Memory B cell (primary cell): Measurements from ENCODE around the gene KCNK6.

Source experiments
- ATAC-seq: fragments of 150-1000 bp; cut with Tn5 transposase; 2 replicates; pipeline ENCODE4 v1.10.0; 2021; ENCODE audit warnings: low read depth, mild to moderate bottlenecking, moderate library complexity
- DNase-seq, 2 donors: peaks; one replicate each; pipeline ENCODE4 v3.0.0; 2022; ENCODE audit warnings: low spot score in 2 of 2
- H3K27ac Mint-ChIP-seq: one replicate; pipeline ENCODE4 v1.8.0; 2022; ENCODE audit warnings: mild to moderate bottlenecking, moderate library complexity, mixed read lengths
- H3K27me3 Mint-ChIP-seq: one replicate; pipeline ENCODE4 v1.8.0; 2022; ENCODE audit warnings: mixed read lengths
- H3K36me3 Mint-ChIP-seq: one replicate; pipeline ENCODE4 v1.8.0; 2022; ENCODE audit warnings: mild to moderate bottlenecking, mixed read lengths
- H3K4me1 Mint-ChIP-seq: one replicate; pipeline ENCODE4 v1.8.0; 2022; ENCODE audit warnings: mixed read lengths
- H3K4me3 Mint-ChIP-seq: one replicate; pipeline ENCODE4 v1.8.0; 2022; ENCODE audit warnings: mild to moderate bottlenecking, moderate library complexity, mixed read lengths
- H3K9me3 Mint-ChIP-seq: one replicate; pipeline ENCODE4 v1.8.0; 2022; ENCODE audit warnings: mixed read lengths

The KCNK6 gene

DNA sequence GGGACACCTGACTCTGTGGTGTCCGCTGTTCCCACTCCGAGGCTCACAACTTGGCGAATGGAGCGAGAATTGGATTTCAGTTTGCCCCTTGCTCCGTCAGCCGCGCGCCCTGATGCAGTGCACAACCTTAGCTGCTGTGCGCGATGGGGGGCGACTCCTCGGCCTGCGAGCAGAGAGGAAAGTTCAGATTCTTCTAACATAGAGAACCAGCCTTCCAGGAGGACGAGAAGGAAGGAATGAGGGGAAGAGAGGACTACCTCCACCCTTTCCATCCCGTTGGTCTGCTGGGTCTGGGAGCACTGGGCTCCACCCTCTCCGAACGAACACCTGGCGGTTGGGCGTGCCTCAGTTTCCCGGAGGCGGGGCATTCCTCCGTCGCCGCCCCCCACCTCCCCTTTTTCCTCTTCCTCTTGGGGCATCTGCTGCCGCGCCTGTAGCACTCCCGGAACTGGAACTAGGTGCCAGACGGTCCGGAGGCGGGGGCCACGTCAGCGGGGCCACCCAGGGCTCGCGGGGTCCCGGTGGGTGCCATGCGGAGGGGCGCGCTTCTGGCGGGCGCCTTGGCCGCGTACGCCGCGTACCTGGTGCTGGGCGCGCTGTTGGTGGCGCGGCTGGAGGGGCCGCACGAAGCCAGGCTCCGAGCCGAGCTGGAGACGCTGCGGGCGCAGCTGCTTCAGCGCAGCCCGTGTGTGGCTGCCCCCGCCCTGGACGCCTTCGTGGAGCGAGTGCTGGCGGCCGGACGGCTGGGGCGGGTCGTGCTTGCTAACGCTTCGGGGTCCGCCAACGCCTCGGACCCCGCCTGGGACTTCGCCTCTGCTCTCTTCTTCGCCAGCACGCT, at the start of gene KCNK6:
KCNK6 (plus strand) TSS at position 425 of the 838 bp plus-strand sequence; CDS start at position 531, 106 bp downstream.
- Mint-ChIP-seq H3K4me1 (peaks cover 35% of the 10 kb centered on the region), H3K36me3 (no peaks in the 10 kb centered on the region), H3K9me3 (no peaks in the 10 kb centered on the region), H3K27ac (no peak within 1 kb of the TSS), H3K27me3 (no peaks in the 10 kb centered on the region), H3K4me3 (peak within 1 kb of the TSS; percentile 84)
- DNase-seq (peak; percentile 22 to 50), ATAC-seq (no peak)

DNA sequence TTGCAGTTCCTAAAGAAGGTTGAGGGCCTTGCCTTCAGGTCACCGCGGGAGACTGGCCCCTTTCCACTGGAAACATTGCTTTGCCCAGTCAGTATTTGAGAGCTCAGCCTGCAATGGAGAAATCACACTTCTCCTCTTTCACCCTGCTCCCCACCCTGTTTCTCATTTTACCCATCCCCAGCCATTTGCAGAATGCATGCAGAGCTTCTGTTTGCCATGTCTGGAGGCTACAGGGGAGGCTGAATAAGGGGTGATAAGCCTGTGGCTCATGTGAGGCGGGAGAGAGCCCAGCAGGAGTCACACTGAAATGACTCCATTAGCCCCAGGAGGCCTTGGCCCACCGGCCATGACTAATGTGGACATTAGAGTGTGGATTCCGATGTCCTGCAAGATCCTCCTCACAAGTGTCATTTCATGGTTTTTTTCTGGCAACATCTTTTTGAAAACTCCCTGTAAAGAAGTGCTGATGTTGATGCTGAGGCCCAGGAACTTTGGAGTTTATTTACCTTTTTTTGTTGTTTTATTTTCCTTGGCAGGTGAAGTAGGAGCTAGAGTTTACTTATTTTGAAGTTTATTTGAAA, 49.0 kb upstream of the KCNK6 start:
- Mint-ChIP-seq H3K4me1 (peaks cover 29% of the 10 kb centered on the region), H3K9me3 (no peaks in the 10 kb centered on the region), H3K27me3 (no peaks in the 10 kb centered on the region), H3K27ac (no peak overlapping the region), H3K36me3 (no peaks in the 10 kb centered on the region), H3K4me3 (no peak overlapping the region)
- DNase-seq (no peak), ATAC-seq (no peak)

DNA sequence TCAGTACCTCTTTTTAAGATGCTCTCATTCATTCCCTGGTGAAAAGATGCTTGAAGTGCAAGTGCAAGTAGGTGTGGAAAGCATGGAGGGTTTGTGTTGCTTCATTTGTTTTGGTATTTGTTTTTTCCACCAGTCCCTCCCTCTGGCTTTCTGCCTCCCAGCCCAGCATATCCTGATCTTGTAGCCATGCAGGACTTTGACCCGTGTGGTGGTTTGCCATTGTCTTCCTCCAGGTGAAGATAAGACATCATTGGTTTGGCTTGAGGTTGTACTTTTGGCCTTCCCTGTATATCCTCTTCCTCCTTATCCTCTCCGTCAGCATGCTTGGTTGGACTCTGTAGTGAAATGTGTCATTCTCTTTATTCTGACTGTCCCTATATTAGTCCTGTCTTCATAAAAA, 46.1 kb upstream of the KCNK6 start:
- Mint-ChIP-seq H3K27me3 (no peaks in the 10 kb centered on the region), H3K9me3 (no peaks in the 10 kb centered on the region), H3K36me3 (no peaks in the 10 kb centered on the region), H3K4me3 (no peak overlapping the region), H3K27ac (no peak overlapping the region), H3K4me1 (peaks cover 9% of the 10 kb centered on the region)
- no peak for ATAC-seq
- DNase-seq = no peak

DNA sequence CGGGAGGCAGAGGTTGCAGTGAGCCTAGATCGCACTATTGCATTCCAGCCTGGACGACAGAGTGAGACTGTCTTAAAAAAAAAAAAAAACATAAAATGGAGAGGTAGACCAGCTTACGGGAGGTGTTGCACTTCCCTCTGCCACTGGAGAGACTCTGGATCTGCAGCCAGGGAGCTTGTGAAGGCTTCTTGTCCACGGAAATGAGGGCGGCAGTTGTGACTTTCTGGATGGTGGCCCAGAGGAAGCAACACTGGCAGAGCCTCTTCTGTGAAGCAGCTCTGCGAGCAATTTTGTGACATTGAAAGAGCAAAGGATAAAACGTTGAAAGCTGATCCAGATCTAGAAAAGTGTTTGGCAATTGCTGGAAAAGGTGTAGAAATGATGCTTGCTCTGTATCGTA, 44.9 kb upstream of the KCNK6 start:
- no peaks in the 10 kb centered on the region for H3K36me3 Mint-ChIP-seq
- no peak for ATAC-seq
- no peaks in the 10 kb centered on the region for H3K9me3 Mint-ChIP-seq
- H3K27ac Mint-ChIP-seq = no peak overlapping the region
- DNase-seq = no peak
- H3K4me1 Mint-ChIP-seq = peaks cover 9% of the 10 kb centered on the region
- H3K4me3 Mint-ChIP-seq = no peak overlapping the region
- H3K27me3 Mint-ChIP-seq = no peaks in the 10 kb centered on the region

DNA sequence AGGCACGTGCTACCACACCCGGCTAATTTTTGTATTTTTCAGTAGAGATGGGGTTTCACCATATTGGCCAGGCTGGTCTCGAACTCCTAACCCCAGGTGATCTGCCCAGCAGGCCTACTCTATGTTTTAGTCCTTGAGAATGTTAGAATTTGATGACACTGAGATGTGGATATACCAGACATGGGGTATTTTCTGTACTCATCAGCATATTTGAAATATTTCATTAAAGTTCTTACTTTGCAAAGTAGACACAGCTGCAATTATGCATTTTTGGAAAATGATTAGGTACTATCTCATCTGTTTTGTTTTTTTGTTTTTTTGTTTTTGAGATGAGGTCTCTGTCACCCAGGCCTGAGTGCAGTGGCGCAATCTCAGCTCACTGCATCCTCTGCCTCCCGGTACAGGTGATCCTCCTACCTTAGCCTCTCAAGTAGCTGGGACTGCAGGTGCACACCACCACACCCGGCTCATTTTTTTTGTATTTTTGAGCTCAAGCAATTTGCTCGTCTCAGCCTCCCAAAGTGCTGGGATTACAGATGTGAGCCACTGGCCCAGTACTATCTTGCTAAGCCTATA, 42.6 kb upstream of the KCNK6 start:
- no peak overlapping the region for H3K27ac Mint-ChIP-seq
- peaks cover 2% of the 10 kb centered on the region for H3K36me3 Mint-ChIP-seq
- DNase-seq = no peak
- H3K9me3 Mint-ChIP-seq = no peaks in the 10 kb centered on the region
- no peak for ATAC-seq
- H3K4me1 Mint-ChIP-seq = peaks cover 8% of the 10 kb centered on the region
- no peaks in the 10 kb centered on the region for H3K27me3 Mint-ChIP-seq
- no peak overlapping the region for H3K4me3 Mint-ChIP-seq

DNA sequence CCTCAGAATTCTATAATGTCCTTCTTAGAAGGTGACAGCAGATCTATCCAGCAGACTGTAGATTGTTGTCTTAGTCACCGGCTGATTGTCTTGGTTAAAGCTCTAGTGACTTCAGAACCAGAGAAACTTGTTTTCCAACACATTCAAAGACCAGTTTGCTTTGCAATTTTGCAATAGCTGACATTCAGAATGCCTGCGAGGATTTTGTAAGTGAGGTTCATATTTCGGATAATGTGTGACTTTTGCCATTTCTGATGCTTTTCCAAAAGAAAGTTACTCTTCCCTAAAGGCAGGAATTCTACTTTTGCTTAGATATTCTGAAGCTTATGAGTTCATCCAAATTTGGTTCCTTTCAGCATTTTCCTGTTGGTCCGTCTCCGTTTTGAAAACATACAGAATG, 42.1 kb upstream of the KCNK6 start:
- H3K27ac Mint-ChIP-seq = no peak overlapping the region
- DNase-seq (no peak), ATAC-seq (no peak)
- H3K27me3 Mint-ChIP-seq = no peaks in the 10 kb centered on the region
- peaks cover 2% of the 10 kb centered on the region for H3K36me3 Mint-ChIP-seq
- peaks cover 10% of the 10 kb centered on the region for H3K4me1 Mint-ChIP-seq
- no peak overlapping the region for H3K4me3 Mint-ChIP-seq
- H3K9me3 Mint-ChIP-seq = no peaks in the 10 kb centered on the region

DNA sequence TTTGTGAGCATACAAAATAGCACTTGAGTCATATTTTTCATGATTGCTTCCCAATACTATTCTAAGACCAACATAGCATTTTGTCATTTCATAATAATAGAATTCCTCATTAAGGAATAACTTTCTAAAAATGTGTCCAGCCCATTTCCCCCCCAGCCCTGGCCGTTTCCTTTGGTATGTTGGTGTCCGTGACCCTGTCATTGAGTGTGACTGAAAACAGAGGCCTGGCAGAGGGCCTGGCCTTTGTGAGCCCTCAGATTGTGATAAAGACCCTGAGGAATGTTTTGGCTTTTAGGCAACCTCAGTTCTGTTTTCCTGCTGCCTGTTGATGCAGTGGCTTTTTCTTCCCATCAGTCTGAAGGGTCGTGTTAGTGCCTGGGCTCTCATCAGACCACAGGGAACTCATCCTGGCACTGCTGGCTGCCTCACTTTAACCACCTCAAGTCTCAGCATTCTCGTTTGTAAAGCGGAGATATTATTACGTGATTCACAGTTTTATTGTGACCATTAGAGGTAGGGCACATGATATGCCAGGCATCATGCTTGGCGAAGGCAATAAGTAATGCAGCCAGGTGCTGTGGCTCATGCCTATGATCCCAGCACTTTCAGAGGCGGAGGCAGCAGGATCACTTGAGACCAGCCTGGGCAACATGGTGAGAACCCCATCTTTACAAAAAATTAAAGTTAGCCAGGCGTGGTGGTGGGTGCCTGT, 41.5 kb upstream of the KCNK6 start:
- Mint-ChIP-seq H3K36me3 (peaks cover 2% of the 10 kb centered on the region), H3K4me3 (no peak overlapping the region), H3K27ac (no peak overlapping the region), H3K27me3 (no peaks in the 10 kb centered on the region), H3K9me3 (no peaks in the 10 kb centered on the region), H3K4me1 (peaks cover 10% of the 10 kb centered on the region)
- no peak for DNase-seq
- no peak for ATAC-seq

DNA sequence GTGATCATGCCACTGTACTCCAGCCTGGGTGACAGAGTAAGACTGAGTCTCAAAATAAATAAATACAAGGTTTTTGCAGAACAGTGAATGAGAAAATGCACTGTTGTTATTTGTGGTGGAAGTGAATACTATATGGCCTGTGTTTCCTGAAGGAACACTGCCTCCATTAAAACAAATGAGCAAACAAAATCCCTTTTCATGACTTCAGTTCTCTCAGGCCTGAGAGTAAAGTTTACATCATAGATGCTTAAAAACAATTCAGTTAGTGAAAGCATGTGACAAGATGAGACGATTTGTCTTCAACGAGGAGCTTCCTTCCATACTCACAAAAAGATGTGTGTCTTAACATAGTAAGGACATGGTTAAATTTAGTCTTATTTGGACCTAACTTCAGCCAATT, 40.9 kb upstream of the KCNK6 start:
- Mint-ChIP-seq H3K4me1 (peaks cover 6% of the 10 kb centered on the region), H3K36me3 (peaks cover 2% of the 10 kb centered on the region), H3K4me3 (no peak overlapping the region), H3K9me3 (no peaks in the 10 kb centered on the region), H3K27me3 (no peaks in the 10 kb centered on the region), H3K27ac (no peak overlapping the region)
- ATAC-seq (no peak), DNase-seq (no peak)

DNA sequence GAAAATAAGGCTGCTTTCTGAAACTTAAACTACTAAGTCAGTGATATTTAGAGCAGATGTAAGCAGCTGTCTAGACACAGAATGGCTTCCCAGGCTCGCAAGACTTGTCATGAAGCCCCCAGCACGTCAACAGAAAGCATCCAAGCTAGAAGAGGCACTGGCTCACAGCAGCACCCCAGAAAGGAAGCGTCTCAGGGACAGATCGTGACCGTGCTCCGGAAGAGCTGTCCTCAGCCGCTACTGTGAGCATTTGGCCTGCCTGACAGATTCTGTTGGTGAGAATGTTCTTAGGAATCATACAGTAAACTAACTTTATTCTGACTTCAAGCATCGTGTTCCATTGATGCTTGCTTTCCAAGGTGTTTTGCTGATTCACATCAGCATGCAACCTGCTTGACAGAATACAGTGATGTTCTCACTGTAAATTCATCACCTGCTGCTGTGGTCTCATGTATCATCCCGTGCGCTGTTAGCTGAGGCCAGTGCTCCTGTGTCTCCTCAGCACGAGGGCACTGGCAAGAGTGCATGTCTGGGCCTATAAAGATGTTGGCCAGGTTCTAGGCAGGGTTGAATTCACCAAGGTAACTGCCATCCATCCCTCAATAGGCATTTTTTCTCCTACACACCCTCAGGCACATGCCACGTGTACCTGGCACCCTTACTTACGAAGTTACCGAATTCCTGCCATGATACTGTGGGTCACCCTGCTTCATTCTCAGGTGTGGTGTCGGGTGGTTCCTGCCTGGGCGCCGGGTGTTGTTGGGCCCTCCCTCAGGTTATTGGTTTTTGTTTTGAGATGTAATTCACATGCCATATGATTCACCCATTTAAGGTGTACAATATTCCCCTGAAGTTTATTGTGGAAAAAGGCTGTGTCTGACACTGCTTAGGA, 39.4 kb upstream of the KCNK6 start:
- peaks cover 2% of the 10 kb centered on the region for H3K36me3 Mint-ChIP-seq
- no peak overlapping the region for H3K4me3 Mint-ChIP-seq
- peaks cover 9% of the 10 kb centered on the region for H3K4me1 Mint-ChIP-seq
- no peak overlapping the region for H3K27ac Mint-ChIP-seq
- H3K27me3 Mint-ChIP-seq = no peaks in the 10 kb centered on the region
- DNase-seq (no peak), ATAC-seq (no peak)
- no peaks in the 10 kb centered on the region for H3K9me3 Mint-ChIP-seq

DNA sequence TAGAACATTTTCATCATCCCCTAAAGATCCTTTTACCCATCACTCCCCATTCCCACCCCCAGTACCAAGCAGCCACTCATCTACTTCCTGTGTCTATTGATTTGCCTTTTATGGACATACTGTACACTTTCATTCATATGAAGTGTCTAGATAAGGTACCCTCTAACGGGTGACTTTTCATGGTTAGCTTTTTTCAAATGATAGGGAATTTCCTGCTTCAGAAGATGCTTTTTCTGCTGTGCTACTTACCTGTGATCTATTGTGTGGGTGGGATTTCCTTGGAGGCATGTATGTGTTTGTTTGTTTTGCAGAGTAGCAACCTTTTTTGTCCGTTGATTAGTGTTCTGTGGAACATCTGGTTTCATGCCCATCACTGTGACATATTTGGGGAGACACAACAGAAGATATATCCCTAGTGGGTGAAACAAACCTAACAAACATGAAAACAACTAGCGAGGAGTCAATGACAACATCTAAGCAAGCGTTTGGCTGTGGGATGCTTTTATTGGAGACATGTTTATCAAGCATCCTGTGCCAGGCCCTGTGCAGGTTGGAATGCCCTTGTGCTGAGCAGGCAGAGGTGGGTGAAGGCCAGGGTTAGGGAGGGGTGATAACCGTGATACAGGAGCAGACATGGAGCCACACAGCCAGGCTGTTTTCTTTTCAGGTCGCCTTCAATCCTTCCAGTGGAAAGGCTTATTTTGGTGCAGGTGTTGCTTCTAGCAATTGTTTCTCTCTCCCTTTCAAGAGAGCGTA, 37.7 kb upstream of the KCNK6 start:
- H3K36me3 Mint-ChIP-seq = peaks cover 8% of the 10 kb centered on the region
- H3K27ac Mint-ChIP-seq = peak overlapping the region; percentile 57
- no peaks in the 10 kb centered on the region for H3K27me3 Mint-ChIP-seq
- H3K4me1 Mint-ChIP-seq = peaks cover 9% of the 10 kb centered on the region
- H3K4me3 Mint-ChIP-seq = no peak overlapping the region
- ATAC-seq = no peak
- DNase-seq = no peak
- no peaks in the 10 kb centered on the region for H3K9me3 Mint-ChIP-seq

DNA sequence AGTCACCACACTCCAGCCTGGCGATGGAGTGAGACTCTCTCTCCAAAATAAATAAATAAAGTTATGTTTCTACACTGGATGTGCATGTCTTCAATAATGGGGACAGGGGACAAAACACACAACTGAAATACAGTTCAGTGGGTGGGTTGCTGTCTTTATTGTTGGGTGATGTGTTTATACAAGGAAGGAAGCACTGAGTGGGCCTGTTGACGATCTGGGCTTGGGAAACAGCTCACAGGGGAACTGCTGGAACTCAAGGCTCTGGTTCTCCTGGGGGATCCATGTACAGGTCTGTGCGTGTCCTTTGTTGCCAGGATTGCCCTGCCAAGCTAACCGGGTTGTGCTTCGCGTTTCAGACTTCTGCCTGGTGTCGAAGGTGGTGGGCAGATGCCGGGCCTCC, 36.4 kb upstream of the KCNK6 start:
- H3K9me3 Mint-ChIP-seq = no peaks in the 10 kb centered on the region
- peaks cover 9% of the 10 kb centered on the region for H3K4me1 Mint-ChIP-seq
- ATAC-seq = no peak
- peaks cover 12% of the 10 kb centered on the region for H3K36me3 Mint-ChIP-seq
- H3K27ac Mint-ChIP-seq = no peak overlapping the region
- no peak for DNase-seq
- no peaks in the 10 kb centered on the region for H3K27me3 Mint-ChIP-seq
- no peak overlapping the region for H3K4me3 Mint-ChIP-seq

DNA sequence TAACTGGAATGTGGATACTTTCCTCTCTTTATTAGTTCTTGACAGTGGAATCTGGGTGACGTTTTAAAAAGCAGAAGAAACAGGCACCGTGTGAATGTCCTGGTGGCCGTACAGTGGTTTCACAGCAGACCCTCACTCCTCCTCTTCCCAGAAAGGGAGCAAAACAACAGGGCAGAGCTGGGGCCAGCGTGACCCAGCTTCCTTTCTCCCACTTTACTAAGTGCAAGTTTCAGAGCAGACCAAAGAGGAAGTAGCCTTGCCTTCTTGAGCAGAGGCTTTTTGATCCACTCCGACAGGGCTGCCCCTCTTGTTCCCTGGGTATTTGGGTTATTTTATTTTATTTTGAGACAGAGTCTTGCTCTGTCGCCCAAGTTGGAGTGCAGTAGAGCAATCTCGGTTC, 35.2 kb upstream of the KCNK6 start:
- peak overlapping the region; percentile 75 for H3K27ac Mint-ChIP-seq
- peaks cover 9% of the 10 kb centered on the region for H3K4me1 Mint-ChIP-seq
- no peak for DNase-seq
- no peaks in the 10 kb centered on the region for H3K27me3 Mint-ChIP-seq
- H3K9me3 Mint-ChIP-seq = no peaks in the 10 kb centered on the region
- peaks cover 12% of the 10 kb centered on the region for H3K36me3 Mint-ChIP-seq
- H3K4me3 Mint-ChIP-seq = peak overlapping the region; percentile 5
- ATAC-seq = peak; percentile 56

DNA sequence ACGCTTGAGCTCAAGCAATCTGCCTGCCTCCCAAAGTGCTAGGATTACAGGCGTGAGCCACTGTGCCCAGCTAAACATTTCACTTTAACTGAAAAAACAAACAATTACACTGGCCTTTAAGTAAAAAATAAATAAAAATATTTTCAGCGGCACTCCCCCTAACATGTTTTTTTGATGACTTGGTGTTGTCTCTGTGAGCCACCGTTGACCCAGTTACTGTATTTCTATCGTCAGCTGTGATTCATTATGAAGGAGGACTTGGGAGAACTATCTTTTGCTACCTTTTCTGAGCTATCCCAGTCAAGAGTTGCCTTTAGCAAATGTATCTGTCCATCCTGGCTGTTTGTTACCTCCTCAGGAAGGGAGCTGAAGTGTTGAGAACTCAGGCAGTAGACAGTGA, 34.1 kb upstream of the KCNK6 start:
- no peak overlapping the region for H3K4me3 Mint-ChIP-seq
- H3K36me3 Mint-ChIP-seq = peaks cover 14% of the 10 kb centered on the region
- no peak for DNase-seq

More for the DNA sequence above, 34.1 kb upstream of the KCNK6 start:
- no peaks in the 10 kb centered on the region for H3K9me3 Mint-ChIP-seq
- no peak overlapping the region for H3K27ac Mint-ChIP-seq
- peaks cover 9% of the 10 kb centered on the region for H3K4me1 Mint-ChIP-seq
- no peaks in the 10 kb centered on the region for H3K27me3 Mint-ChIP-seq
- ATAC-seq = no peak
